ENCODE data around the gene ATP10A.

DNA sequence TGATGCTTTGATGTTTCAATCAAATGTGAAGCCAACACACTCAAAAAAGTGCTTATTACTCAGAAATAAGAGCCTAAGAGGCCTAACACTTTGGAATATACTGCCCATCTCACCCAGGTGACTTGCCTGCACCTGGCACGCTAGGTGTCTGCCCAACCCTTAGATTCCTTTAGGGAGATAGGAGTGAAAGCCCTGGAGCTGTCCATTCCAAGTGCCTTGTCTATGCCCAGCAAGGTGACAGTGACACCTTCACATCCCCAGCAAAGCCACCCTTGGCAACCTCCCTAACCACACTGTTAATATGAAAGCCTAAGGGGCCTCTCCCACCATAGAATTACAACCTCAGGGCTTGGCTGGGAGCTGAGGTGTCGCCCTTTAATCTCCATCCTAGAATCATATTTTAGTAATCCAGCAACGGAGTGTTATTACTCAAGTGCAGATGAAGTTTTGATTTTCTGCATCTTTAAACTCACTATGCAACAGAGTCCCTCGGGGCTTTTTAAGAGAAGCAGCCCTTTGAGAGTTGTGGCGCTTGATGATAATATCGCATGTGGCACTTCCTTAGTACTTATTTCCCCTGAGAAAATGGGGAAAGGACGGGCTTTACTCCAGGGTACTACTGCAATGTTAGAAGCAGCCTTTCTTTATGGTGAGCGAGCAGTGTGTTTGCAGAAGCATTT lies 24.8 kb downstream of the ATP10A start:
- TF ChIP-seq, protein P1, sequence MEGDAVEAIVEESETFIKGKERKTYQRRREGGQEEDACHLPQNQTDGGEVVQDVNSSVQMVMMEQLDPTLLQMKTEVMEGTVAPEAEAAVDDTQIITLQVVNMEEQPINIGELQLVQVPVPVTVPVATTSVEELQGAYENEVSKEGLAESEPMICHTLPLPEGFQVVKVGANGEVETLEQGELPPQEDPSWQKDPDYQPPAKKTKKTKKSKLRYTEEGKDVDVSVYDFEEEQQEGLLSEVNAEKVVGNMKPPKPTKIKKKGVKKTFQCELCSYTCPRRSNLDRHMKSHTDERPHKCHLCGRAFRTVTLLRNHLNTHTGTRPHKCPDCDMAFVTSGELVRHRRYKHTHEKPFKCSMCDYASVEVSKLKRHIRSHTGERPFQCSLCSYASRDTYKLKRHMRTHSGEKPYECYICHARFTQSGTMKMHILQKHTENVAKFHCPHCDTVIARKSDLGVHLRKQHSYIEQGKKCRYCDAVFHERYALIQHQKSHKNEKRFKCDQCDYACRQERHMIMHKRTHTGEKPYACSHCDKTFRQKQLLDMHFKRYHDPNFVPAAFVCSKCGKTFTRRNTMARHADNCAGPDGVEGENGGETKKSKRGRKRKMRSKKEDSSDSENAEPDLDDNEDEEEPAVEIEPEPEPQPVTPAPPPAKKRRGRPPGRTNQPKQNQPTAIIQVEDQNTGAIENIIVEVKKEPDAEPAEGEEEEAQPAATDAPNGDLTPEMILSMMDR (IDR thresholded peaks at IDR 0.05): no peak
- TF ChIP-seq, protein P2, sequence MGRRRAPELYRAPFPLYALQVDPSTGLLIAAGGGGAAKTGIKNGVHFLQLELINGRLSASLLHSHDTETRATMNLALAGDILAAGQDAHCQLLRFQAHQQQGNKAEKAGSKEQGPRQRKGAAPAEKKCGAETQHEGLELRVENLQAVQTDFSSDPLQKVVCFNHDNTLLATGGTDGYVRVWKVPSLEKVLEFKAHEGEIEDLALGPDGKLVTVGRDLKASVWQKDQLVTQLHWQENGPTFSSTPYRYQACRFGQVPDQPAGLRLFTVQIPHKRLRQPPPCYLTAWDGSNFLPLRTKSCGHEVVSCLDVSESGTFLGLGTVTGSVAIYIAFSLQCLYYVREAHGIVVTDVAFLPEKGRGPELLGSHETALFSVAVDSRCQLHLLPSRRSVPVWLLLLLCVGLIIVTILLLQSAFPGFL (CRISPR knock-in tag; IDR thresholded peaks at IDR 0.05; ENCODE audit: borderline replicate concordance): no peak
- TF ChIP-seq, protein P3, sequence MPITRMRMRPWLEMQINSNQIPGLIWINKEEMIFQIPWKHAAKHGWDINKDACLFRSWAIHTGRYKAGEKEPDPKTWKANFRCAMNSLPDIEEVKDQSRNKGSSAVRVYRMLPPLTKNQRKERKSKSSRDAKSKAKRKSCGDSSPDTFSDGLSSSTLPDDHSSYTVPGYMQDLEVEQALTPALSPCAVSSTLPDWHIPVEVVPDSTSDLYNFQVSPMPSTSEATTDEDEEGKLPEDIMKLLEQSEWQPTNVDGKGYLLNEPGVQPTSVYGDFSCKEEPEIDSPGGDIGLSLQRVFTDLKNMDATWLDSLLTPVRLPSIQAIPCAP (CRISPR knock-in tag; IDR thresholded peaks at IDR 0.05): no peak
- TF ChIP-seq CREB1 (CRISPR knock-in tag; IDR thresholded peaks at IDR 0.05) (no peak), ELF4 (CRISPR knock-in tag; IDR thresholded peaks at IDR 0.05; ENCODE audit: low read depth) (no peak), NR2C2 (CRISPR knock-in tag; IDR thresholded peaks at IDR 0.05) (no peak), NR3C1 (CRISPR knock-in tag; conservative IDR thresholded peaks at IDR 0.05; ENCODE audit: low read depth) (no peak)
- TF ChIP-seq, protein P4, sequence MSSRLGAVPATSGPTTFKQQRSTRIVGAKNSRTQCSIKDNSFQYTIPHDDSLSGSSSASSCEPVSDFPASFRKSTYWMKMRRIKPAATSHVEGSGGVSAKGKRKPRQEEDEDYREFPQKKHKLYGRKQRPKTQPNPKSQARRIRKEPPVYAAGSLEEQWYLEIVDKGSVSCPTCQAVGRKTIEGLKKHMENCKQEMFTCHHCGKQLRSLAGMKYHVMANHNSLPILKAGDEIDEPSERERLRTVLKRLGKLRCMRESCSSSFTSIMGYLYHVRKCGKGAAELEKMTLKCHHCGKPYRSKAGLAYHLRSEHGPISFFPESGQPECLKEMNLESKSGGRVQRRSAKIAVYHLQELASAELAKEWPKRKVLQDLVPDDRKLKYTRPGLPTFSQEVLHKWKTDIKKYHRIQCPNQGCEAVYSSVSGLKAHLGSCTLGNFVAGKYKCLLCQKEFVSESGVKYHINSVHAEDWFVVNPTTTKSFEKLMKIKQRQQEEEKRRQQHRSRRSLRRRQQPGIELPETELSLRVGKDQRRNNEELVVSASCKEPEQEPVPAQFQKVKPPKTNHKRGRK (CRISPR knock-in tag; IDR thresholded peaks at IDR 0.05; ENCODE audit: borderline replicate concordance): no peak
- TF ChIP-seq, protein P5, sequence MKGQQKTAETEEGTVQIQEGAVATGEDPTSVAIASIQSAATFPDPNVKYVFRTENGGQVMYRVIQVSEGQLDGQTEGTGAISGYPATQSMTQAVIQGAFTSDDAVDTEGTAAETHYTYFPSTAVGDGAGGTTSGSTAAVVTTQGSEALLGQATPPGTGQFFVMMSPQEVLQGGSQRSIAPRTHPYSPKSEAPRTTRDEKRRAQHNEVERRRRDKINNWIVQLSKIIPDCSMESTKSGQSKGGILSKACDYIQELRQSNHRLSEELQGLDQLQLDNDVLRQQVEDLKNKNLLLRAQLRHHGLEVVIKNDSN (CRISPR knock-in tag; IDR thresholded peaks at IDR 0.05): no peak

Measured in WTC11 (cell line).